SK-N-SH (cell line): ENCODE measurements around the gene AFAP1L2.

Experiments used
- CTCF ChIP-seq: fragments of 200-600 bp; sonication (generic); IDR thresholded peaks from 2 replicates; pipeline ENCODE4 v1.6.1; 2017; ENCODE audit warnings: antibody characterized with exemption, mild to moderate bottlenecking, moderate library complexity
- EZH2phosphoT487 ChIP-seq: fragments of 200-600 bp; sonication (generic); IDR thresholded peaks from 2 replicates; pipeline ENCODE4 v1.6.1; 2017; ENCODE audit warnings: low read depth, mixed run types, mild to moderate bottlenecking, antibody characterized with exemption, moderate library complexity, borderline replicate concordance
- PBX3 ChIP-seq: IDR thresholded peaks from 2 replicates; pipeline ENCODE4; 2012
- POLR2AphosphoS5 ChIP-seq: IDR thresholded peaks from 2 replicates; pipeline ENCODE4 v1.6.1; 2012; ENCODE audit warnings: low read depth, low read length
- RCOR1 ChIP-seq: fragments of 150-350 bp; IDR thresholded peaks from 2 replicates; pipeline ENCODE4 v1.6.1; 2017; ENCODE audit warnings: antibody characterized with exemption, low read length
- SMC3 ChIP-seq: IDR thresholded peaks from 2 replicates; pipeline ENCODE4 v1.6.1; 2012; ENCODE audit warnings: low read depth, low read length, improper control_type of control experiment
- USF2 ChIP-seq: fragments of 150-350 bp; IDR thresholded peaks from 2 replicates; pipeline ENCODE4 v1.6.1; 2017; ENCODE audit warnings: antibody characterized with exemption, low read length, low read depth, borderline replicate concordance

GRCh38 chr10:114252092-114252491, 152.2 kb downstream of the AFAP1L2 start:
- TF ChIP-seq CTCF (no peak), PBX3 (no peak), SMC3 (no peak), EZH2phosphoT487 (no peak), RCOR1 (no peak), USF2 (no peak), POLR2AphosphoS5 (no peak)
